H1 (cell line): ENCODE data around the gene SSX2IP. TPM values are rescaled to one million over a fixed set of nuclear protein-coding genes. Genes with fewer than 3 reads are reported as not detected.

Experiments
- CTCF ChIA-PET: fragments of 300-600 bp; sonication (Branson Sonifier 250); formaldehyde crosslinking; loops from one replicate; lab custom pipeline; 2021; ENCODE audit not compliant: partially characterized antibody; lab: Charles Lee
- POLR2A ChIA-PET: fragments of 300-600 bp; sonication (Branson Sonifier 250); formaldehyde crosslinking; loops from one replicate; lab custom pipeline; 2021; ENCODE audit warnings: inconsistent platforms; ENCODE audit not compliant: partially characterized antibody; lab: Charles Lee
- DNase-seq, 2 experiments: peaks; one replicate each; pipeline versions ENCODE4 v3.0.0 to v3.0.0-alpha.2; 2010 to 2022; ENCODE audit warnings: low spot score in 2 of 2, low read depth in 1 of 2, mixed read lengths in 1 of 2
- FAIRE-seq: peaks from 2 replicates; lab custom pipeline; 2011; peaks lifted over from hg19 to GRCh38; lab: Jason Lieb, UNC
- H2AFZ ChIP-seq: 2 replicates; pipeline ENCODE4 v1.8.1; 2012; ENCODE audit warnings: low read length, inconsistent platforms
- H2AK5ac ChIP-seq: 2 replicates; pipeline ENCODE4 v1.6.1; 2013; ENCODE audit warnings: low read depth, low read length
- H2BK120ac ChIP-seq: replicated peaks from 2 replicates; pipeline ENCODE3; 2013; ENCODE audit warnings: low read depth, low read length, inconsistent platforms
- H2BK12ac ChIP-seq: 2 replicates; pipeline ENCODE4 v1.6.1; 2013; ENCODE audit warnings: low read depth, low read length
- H2BK15ac ChIP-seq: 2 replicates; pipeline ENCODE4 v1.6.1; 2013; ENCODE audit warnings: low read length
- H2BK20ac ChIP-seq: 2 replicates; pipeline ENCODE4 v1.6.1; 2013; ENCODE audit warnings: low read length
- H2BK5ac ChIP-seq: 2 replicates; pipeline ENCODE4 v1.6.1; 2013; ENCODE audit warnings: low read depth, low read length
- H3K14ac ChIP-seq: 2 replicates; pipeline ENCODE4 v1.6.1; 2013; ENCODE audit warnings: inconsistent platforms; ENCODE audit not compliant: insufficient read length
- H3K18ac ChIP-seq: 2 replicates; pipeline ENCODE4 v1.6.1; 2013; ENCODE audit warnings: low read length; ENCODE audit errors: extremely low read depth
- H3K23ac ChIP-seq: 2 replicates; pipeline ENCODE4 v1.6.1; 2013; ENCODE audit warnings: inconsistent platforms; ENCODE audit not compliant: insufficient read length
- H3K23me2 ChIP-seq: 2 replicates; pipeline ENCODE4 v1.6.1; 2013; ENCODE audit warnings: low read depth, low read length
- H3K27ac ChIP-seq: 2 replicates; pipeline ENCODE4 v1.6.1; 2011; ENCODE audit warnings: low read depth, low read length, inconsistent platforms
- H3K27me3 ChIP-seq, 4 experiments: replicated peaks in 1 of 4; 1 replicate in 1 of 4; 2 replicates in 3 of 4; pipeline versions ENCODE4 v1.6.1 to v1.8.1; 2011 to 2013; ENCODE audit warnings: low read length in 3 of 4, mild to moderate bottlenecking in 3 of 4, inconsistent platforms in 2 of 4, mixed read lengths in 2 of 4, moderate library complexity in 1 of 4; ENCODE audit not compliant: control insufficient read depth in 3 of 4, insufficient read depth in 3 of 4; ENCODE audit errors: extremely low read depth in 1 of 4
- H3K36me3 ChIP-seq, 4 experiments: 2 replicates each; pipeline versions ENCODE4 v1.6.1 to v1.8.1; 2011 to 2013; ENCODE audit warnings: mild to moderate bottlenecking in 4 of 4, low read length in 3 of 4, moderate library complexity in 2 of 4, control low read depth in 1 of 4, inconsistent platforms in 1 of 4; ENCODE audit not compliant: insufficient read depth in 4 of 4, control insufficient read depth in 2 of 4
- H3K4ac ChIP-seq: replicated peaks from 2 replicates; pipeline ENCODE3; 2013; ENCODE audit warnings: low read length, low read depth, mixed read lengths, inconsistent platforms; ENCODE audit not compliant: insufficient read length
- H3K4me1 ChIP-seq, 4 experiments: replicated peaks in 1 of 4; 1 replicate in 1 of 4; 2 replicates in 3 of 4; pipeline versions ENCODE4 v1.6.1 to v1.8.1; 2011 to 2013; ENCODE audit warnings: low read length in 3 of 4, inconsistent platforms in 2 of 4, mixed read lengths in 1 of 4; ENCODE audit not compliant: insufficient read depth in 4 of 4, control insufficient read depth in 3 of 4
- H3K4me2 ChIP-seq, 2 experiments: 2 replicates each; pipeline versions ENCODE4 v1.6.1 to v1.8.1; 2011 to 2013; ENCODE audit warnings: low read depth in 2 of 2, low read length in 2 of 2, control low read depth in 1 of 2, inconsistent platforms in 1 of 2, mild to moderate bottlenecking in 1 of 2; ENCODE audit not compliant: insufficient read depth in 1 of 2
- H3K4me3 ChIP-seq, 4 experiments: fragments of 200-600, 300-600 bp in 1 of 4; sonication (generic), shearing (Covaris generic), sonication (Bioruptor Twin) in 1 of 4; 2 replicates each; pipeline versions ENCODE4 v1.5.1 to v1.8.1; 2011 to 2016; ENCODE audit warnings: low read length in 4 of 4, low read depth in 3 of 4, control low read depth in 2 of 4, inconsistent platforms in 2 of 4, mild to moderate bottlenecking in 2 of 4, mixed read lengths in 1 of 4, moderate library complexity in 1 of 4; ENCODE audit not compliant: insufficient read depth in 2 of 4; ENCODE audit errors: extremely low read depth in 1 of 4
- H3K56ac ChIP-seq: replicated peaks from 2 replicates; pipeline ENCODE3; 2013; ENCODE audit warnings: low read depth, mild to moderate bottlenecking, mixed read lengths, low read length, inconsistent platforms; ENCODE audit not compliant: insufficient read length
- H3K79me1 ChIP-seq: 2 replicates; pipeline ENCODE4 v1.6.1; 2013; ENCODE audit warnings: low read depth, low read length, control low read depth
- H3K79me2 ChIP-seq, 2 experiments: 2 replicates each; pipeline versions ENCODE4 v1.6.1 to v1.8.1; 2012 to 2013; ENCODE audit warnings: low read length in 2 of 2, mild to moderate bottlenecking in 2 of 2, inconsistent platforms in 1 of 2; ENCODE audit not compliant: insufficient read depth in 2 of 2, control insufficient read depth in 1 of 2
- H3K9ac ChIP-seq, 4 experiments: replicated peaks in 1 of 4; 1 replicate in 1 of 4; 2 replicates in 3 of 4; pipeline versions ENCODE4 v1.6.1 to v1.8.1; 2011 to 2013; ENCODE audit warnings: low read depth in 3 of 4, low read length in 3 of 4, control low read depth in 2 of 4, mild to moderate bottlenecking in 2 of 4, moderate library complexity in 2 of 4, inconsistent platforms in 1 of 4; ENCODE audit errors: extremely low read depth in 1 of 4
- H3K9me3 ChIP-seq, 2 experiments: 2 replicates each; pipeline versions ENCODE4 v1.6.1 to v1.8.1; 2012 to 2013; ENCODE audit warnings: mild to moderate bottlenecking in 2 of 2, moderate library complexity in 2 of 2, control low read depth in 1 of 2, inconsistent platforms in 1 of 2, low read depth in 1 of 2, low read length in 1 of 2, mixed read lengths in 1 of 2; ENCODE audit not compliant: insufficient read depth in 2 of 2
- H4K20me1 ChIP-seq, 2 experiments: replicated peaks in 1 of 2; 2 replicates each; pipeline versions ENCODE3 to v1.8.1; 2011 to 2013; ENCODE audit warnings: inconsistent platforms in 2 of 2, low read length in 2 of 2, mild to moderate bottlenecking in 1 of 2; ENCODE audit not compliant: insufficient read depth in 2 of 2, control insufficient read depth in 1 of 2
- H4K5ac ChIP-seq: 2 replicates; pipeline ENCODE4 v1.6.1; 2013; ENCODE audit warnings: low read length, low read depth, mixed read lengths, inconsistent platforms; ENCODE audit not compliant: insufficient read length
- H4K8ac ChIP-seq: 2 replicates; pipeline ENCODE4 v1.8.0; 2013; ENCODE audit warnings: mild to moderate bottlenecking, moderate library complexity, low read length, inconsistent platforms; ENCODE audit not compliant: insufficient read depth; ENCODE audit errors: extremely low read depth
- H4K91ac ChIP-seq: replicated peaks from 2 replicates; pipeline ENCODE3; 2013; ENCODE audit warnings: low read length, mixed read lengths, inconsistent platforms; ENCODE audit not compliant: insufficient read length
- BCL11A ChIP-seq, 2 experiments: IDR thresholded peaks; one replicate each; pipeline ENCODE4 v1.6.1; 2011; ENCODE audit warnings: low read depth in 2 of 2, low read length in 2 of 2, mild to moderate bottlenecking in 2 of 2
- CEBPB ChIP-seq: IDR thresholded peaks from 2 replicates; pipeline ENCODE4 v1.6.1; 2012; ENCODE audit warnings: low read depth, low read length
- CTBP2 ChIP-seq: IDR thresholded peaks from 2 replicates; pipeline ENCODE4 v1.7.0; 2011; ENCODE audit warnings: borderline replicate concordance, mild to moderate bottlenecking, moderate library complexity, mixed read lengths, low read length; ENCODE audit not compliant: insufficient read depth, insufficient read length
- CTCF ChIP-seq, 3 experiments: IDR thresholded peaks; 1 replicate in 2 of 3; 2 replicates in 1 of 3; pipeline versions ENCODE4 v1.5.1 to v1.6.1; 2011; ENCODE audit warnings: low read length in 3 of 3, mild to moderate bottlenecking in 3 of 3, inconsistent platforms in 2 of 3, low read depth in 1 of 3, moderate library complexity in 1 of 3; ENCODE audit not compliant: insufficient read depth in 1 of 3; ENCODE audit errors: control extremely low read depth in 1 of 3
- KDM4A ChIP-seq: IDR thresholded peaks from one replicate; pipeline ENCODE4 v1.7.1; 2012; ENCODE audit warnings: low read depth, mild to moderate bottlenecking, moderate library complexity, low read length, inconsistent platforms; ENCODE audit not compliant: severe bottlenecking
- NANOG ChIP-seq: IDR thresholded peaks from 2 replicates; pipeline ENCODE4 v1.6.1; 2011; ENCODE audit warnings: low read length, low read depth, mild to moderate bottlenecking, inconsistent platforms; ENCODE audit not compliant: insufficient read depth, poor library complexity, severe bottlenecking
- RFX5 ChIP-seq: IDR thresholded peaks from 2 replicates; pipeline ENCODE4 v1.6.1; 2011; ENCODE audit warnings: low read depth, low read length, improper control_type of control experiment, borderline replicate concordance
- RXRA ChIP-seq: IDR thresholded peaks from 2 replicates; pipeline ENCODE4 v1.6.1; 2011; ENCODE audit warnings: low read depth, mild to moderate bottlenecking, low read length, moderate library complexity; ENCODE audit not compliant: insufficient read depth
- SRF ChIP-seq: IDR thresholded peaks from 2 replicates; pipeline ENCODE4 v1.6.1; 2011; ENCODE audit warnings: mild to moderate bottlenecking, low read depth, low read length, moderate library complexity
- WGBS, 2 experiments: shearing (Covaris generic) in 1 of 2; methylation state at CpG; one replicate each; pipeline versions ENCODE4 v1.1.6 to v1.1.7; 2013 to 2015; ENCODE audit warnings: low lambda C conversion rate in 2 of 2, mixed read lengths in 2 of 2, inconsistent platforms in 1 of 2, low coverage in 1 of 2, missing lambda C conversion rate in 1 of 2; ENCODE audit not compliant: insufficient replicate concordance in 2 of 2, insufficient coverage in 1 of 2, insufficient read length in 1 of 2; ENCODE audit errors: extremely low coverage in 1 of 2, missing lambda C conversion rate in 1 of 2; 5-methylcytosine and 5-hydroxymethylcytosine counted together
- polyA plus RNA-seq, 7 experiments: library from polyadenylated mRNA; depleted of rRNA in 3 of 7; stranded (reverse) in 5 of 7; unstranded in 2 of 7; fragments of >200 nt in 5 of 7; fragments of 200-250 nt in 2 of 7; gene quantifications; 1 replicate in 5 of 7; 2 replicates in 1 of 7; 4 replicates in 1 of 7; pipeline versions ENCODE4 v1.2.1 to v1.2.3, GENCODE V29; 2011 to 2013; ENCODE audit warnings: missing spikeins in 2 of 7, mixed read lengths in 2 of 7
- total RNA-seq: library from RNA; stranded (reverse); fragmentation: NEBNext Ultra II Directional; extraction: Animal tissue kit (Norgen Biotek cat#: 25700); gene quantifications from 2 replicates; pipeline ENCODE4 v1.2.1, GENCODE V29; 2021

SSX2IP gene
- total and polyA plus RNA-seq, 2 of the 8 experiments (the other 6 are each of a cell fraction or from before 2014, with no cell fraction given): 4.0 to 31.3 TPM

GRCh38 chr1:84693785-84694184 lies 3.5 kb upstream of the SSX2IP start:
- Histone ChIP-seq H3K18ac (no peak overlapping the region), H3K9me3 (no peaks in the 10 kb centered on the region), H2BK5ac (no peak overlapping the region), H2AK5ac (no peak overlapping the region), H2BK15ac (no peak overlapping the region), H4K91ac (no peak overlapping the region), H3K23ac (no peak overlapping the region), H3K4me1 (peaks cover 2 to 17% (median 7%) of the 10 kb centered on the region in 4 experiments; a peak in 4 of 7 replicates), H3K4me3 (no peak overlapping the region), H2BK20ac (no peak overlapping the region), H3K4ac (no peak overlapping the region), H4K5ac (no peak overlapping the region), H3K14ac (no peak overlapping the region), H2AFZ (no peak overlapping the region), H3K79me2 (peaks cover 0 to 8% of the 10 kb centered on the region in 2 experiments; a peak in 2 of 4 replicates), H3K27me3 (0 out of 7 replicates have a peak, but pooled peaks cover 0 to 1% (median 0%) of the 10 kb centered on the region in 4 experiments), H3K23me2 (peaks cover 7% of the 10 kb centered on the region; the same call in 1 of the 2 replicates), H3K9ac (no peak overlapping the region), H2BK12ac (no peak overlapping the region), H3K56ac (no peak overlapping the region), H3K79me1 (no peaks in the 10 kb centered on the region), H3K4me2 (no peak overlapping the region), H4K20me1 (no peaks in the 10 kb centered on the region), H3K36me3 (no peaks in the 10 kb centered on the region), H2BK120ac (no peak overlapping the region), H3K27ac (no peak overlapping the region), H4K8ac (no peak overlapping the region)
- ChIA-PET CTCF (interaction anchor here (1.1 to 3.0 kb wide), 4 partner anchors 11 to 31 kb away, joined by 3 to 16 read pairs (median 7); no protein-coding TSS in a partner anchor), POLR2A (interaction anchor here (1.0 to 1.7 kb wide), 2 partner anchors 12 to 15 kb away, joined by 4 read pairs; no protein-coding TSS in a partner anchor)
- FAIRE-seq (no peak), DNase-seq (no peak)
- 88% methylated on average over 1 of the region's 1 CpG; no CpG with 5 or more reads in 1 of the 2 experiments for WGBS, 2 experiments
- TF ChIP-seq CTCF (IDR thresholded peaks at IDR 0.05; ENCODE audit: control extremely low read depth in 1 of 3, insufficient read depth in 1 of 3, low read depth in 1 of 3, low read length in 3 of 3) (no peak), KDM4A (no peak), CTBP2 (no peak), CEBPB (no peak), SRF (no peak), NANOG (no peak), RFX5 (no peak), BCL11A (IDR thresholded peaks at IDR 0.05; ENCODE audit: low read depth in 2 of 2, low read length in 2 of 2) (no peak), RXRA (no peak)
